Measurements from ENCODE around the gene CFAP58.

Gene CFAP58

DNA sequence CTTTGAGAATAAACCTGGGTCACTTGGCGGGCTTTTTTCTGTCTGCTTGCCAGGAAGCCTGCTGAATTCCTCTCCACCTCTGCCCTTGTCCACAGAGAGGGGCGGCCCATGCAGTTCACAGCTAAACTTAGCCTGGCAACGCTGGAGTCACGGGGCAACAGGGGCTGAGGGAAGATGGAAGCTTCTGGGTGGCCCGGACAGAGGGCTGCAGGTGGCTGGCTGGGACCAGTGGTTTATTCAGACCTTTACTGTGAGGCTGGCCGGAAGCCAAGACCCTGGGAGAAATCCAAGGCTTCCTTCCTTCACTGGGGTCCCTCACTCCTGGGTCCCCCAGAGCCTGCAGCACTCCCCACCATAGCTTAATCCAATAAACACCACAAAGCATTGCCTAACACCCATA, 32.4 kb upstream of the CFAP58 start:
- H3K27me3 Mint-ChIP-seq (ENCODE audit: low read depth): peaks cover 4% of the 10 kb centered on the region
- TF ChIP-seq, protein P1, sequence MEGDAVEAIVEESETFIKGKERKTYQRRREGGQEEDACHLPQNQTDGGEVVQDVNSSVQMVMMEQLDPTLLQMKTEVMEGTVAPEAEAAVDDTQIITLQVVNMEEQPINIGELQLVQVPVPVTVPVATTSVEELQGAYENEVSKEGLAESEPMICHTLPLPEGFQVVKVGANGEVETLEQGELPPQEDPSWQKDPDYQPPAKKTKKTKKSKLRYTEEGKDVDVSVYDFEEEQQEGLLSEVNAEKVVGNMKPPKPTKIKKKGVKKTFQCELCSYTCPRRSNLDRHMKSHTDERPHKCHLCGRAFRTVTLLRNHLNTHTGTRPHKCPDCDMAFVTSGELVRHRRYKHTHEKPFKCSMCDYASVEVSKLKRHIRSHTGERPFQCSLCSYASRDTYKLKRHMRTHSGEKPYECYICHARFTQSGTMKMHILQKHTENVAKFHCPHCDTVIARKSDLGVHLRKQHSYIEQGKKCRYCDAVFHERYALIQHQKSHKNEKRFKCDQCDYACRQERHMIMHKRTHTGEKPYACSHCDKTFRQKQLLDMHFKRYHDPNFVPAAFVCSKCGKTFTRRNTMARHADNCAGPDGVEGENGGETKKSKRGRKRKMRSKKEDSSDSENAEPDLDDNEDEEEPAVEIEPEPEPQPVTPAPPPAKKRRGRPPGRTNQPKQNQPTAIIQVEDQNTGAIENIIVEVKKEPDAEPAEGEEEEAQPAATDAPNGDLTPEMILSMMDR (IDR thresholded peaks at IDR 0.05; ENCODE audit: unreplicated experiment in 3 of 3): no peak
- peaks cover 24% of the 10 kb centered on the region for H3K36me3 Mint-ChIP-seq (ENCODE audit: low read depth)
- no peaks in the 10 kb centered on the region for H3K9me3 Mint-ChIP-seq
- peak overlapping the region in 2 of 3 experiments; percentile 46 to 58 for H3K27ac Mint-ChIP-seq
- H3K4me3 Mint-ChIP-seq: no peak overlapping the region
- H3K4me1 Mint-ChIP-seq: peaks cover 69% of the 10 kb centered on the region

DNA sequence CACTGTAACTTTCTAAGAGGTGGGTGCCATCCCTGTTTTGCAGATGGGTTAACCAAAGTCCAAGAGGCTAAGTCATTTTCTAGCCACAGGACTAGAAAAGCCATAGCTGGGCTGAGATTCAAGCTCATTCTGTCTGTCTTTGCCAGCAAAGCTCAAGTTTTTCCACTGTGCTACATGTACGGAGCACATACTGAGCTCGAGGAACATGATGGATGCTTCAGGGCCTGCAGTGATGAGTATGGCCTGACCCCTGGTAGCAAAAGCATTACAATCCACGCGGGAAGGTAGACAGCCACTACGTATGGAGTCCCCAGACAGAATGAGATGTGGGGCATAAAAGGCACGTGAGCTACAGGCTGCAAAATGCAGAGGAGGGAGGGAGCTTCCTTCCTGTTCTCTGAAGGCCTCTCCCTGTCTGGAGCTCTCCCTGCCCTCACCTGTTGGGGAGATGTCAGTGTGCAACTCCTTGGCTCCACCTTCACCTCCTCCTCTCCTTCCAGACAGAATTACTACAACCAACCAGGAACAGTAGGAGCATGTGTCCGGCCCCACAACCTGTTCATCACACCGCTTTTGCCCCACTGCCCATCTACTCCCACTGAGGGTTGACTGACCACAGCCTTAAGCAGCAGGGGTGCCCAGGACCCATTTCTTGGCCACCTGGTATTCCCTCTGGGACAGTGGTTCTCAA, 31.8 kb upstream of the CFAP58 start:
- H3K4me1 Mint-ChIP-seq: peaks cover 72% of the 10 kb centered on the region
- H3K4me3 Mint-ChIP-seq: no peak overlapping the region
- H3K27me3 Mint-ChIP-seq (ENCODE audit: low read depth): peaks cover 4% of the 10 kb centered on the region
- peaks cover 21% of the 10 kb centered on the region for H3K36me3 Mint-ChIP-seq (ENCODE audit: low read depth)
- H3K9me3 Mint-ChIP-seq: no peaks in the 10 kb centered on the region
- H3K27ac Mint-ChIP-seq: peak overlapping the region in 2 of 3 experiments; percentile 46 to 58
- TF ChIP-seq, protein P1 (IDR thresholded peaks at IDR 0.05; ENCODE audit: unreplicated experiment in 3 of 3): no peak

DNA sequence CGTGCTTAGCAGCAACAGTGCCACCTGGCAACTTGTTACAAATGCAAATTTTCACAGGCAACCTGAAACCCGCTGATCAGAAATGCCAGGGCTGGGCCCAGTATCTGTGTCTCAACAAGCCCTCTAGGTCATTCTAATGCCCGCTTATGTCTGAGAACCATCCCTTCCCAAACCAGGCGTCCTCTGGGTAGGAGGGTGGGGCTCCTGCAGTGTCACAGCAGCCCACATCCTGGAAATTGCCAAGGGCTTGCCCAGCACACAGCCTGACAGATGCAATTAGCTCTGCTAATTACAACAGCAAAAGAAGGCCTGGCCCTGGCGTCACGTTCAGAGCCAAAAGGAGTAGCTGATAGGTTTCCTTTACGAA, 31.2 kb upstream of the CFAP58 start:
- Mint-ChIP-seq H3K36me3 (ENCODE audit: low read depth) (peaks cover 16% of the 10 kb centered on the region), H3K27ac (peak overlapping the region in 1 of 3 experiments; percentile 31), H3K4me1 (peaks cover 72% of the 10 kb centered on the region), H3K4me3 (no peak overlapping the region), H3K9me3 (no peaks in the 10 kb centered on the region), H3K27me3 (ENCODE audit: low read depth) (peaks cover 4% of the 10 kb centered on the region)
- TF ChIP-seq, protein P1 (IDR thresholded peaks at IDR 0.05; ENCODE audit: unreplicated experiment in 3 of 3): no peak

DNA sequence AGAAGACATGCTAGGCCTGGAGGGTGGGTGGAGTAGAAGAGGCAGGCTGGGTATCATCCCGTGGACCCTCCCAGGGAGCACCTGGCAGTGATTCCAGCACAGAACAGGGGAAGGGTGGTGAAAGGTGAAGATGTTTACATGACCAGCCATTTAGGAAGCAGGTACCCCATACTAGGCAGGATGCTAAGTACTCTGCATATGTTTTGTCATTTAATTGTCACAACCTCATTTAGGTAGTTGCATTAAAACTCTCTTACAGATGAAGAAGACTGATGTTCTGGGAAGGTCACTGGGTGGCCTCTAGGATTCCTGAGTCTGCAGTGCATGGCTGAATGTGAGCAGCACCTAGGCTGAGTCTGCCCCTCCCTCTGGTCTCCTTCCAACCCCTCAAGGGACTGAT, 30.5 kb upstream of the CFAP58 start:
- Mint-ChIP-seq H3K9me3 (no peaks in the 10 kb centered on the region), H3K4me1 (peaks cover 71% of the 10 kb centered on the region), H3K27me3 (ENCODE audit: low read depth) (peaks cover 4% of the 10 kb centered on the region), H3K4me3 (no peak overlapping the region), H3K27ac (peak overlapping the region; percentile 31 to 55 (median 35)), H3K36me3 (ENCODE audit: low read depth) (peaks cover 9% of the 10 kb centered on the region)
- TF ChIP-seq, protein P1 (IDR thresholded peaks at IDR 0.05; ENCODE audit: unreplicated experiment in 3 of 3): no peak

DNA sequence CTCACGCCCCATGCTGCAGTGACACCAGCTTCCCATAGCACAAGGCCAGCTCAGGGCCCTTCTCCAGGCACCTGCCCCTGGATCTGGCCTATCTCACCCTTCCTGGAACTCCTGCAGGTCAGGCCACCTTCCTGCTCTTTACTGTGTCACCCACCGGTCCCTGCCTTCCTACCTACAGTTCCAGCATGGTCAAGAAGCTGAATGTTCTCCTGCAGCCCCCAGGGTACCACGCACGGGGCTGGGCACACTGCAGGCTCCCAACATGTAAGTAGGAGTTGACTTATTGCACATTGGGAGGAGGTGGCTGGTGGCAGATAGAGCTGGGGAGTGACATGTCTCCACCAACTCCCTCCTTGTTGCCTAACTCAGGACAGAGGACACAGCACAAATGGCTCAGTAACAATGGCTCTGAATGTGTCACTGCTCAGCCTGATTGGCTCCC, 29.9 kb upstream of the CFAP58 start:
- TF ChIP-seq, protein P1 (IDR thresholded peaks at IDR 0.05; ENCODE audit: unreplicated experiment in 3 of 3): no peak
- no peak overlapping the region for H3K27ac Mint-ChIP-seq
- no peaks in the 10 kb centered on the region for H3K9me3 Mint-ChIP-seq
- H3K4me1 Mint-ChIP-seq: peaks cover 77% of the 10 kb centered on the region
- H3K27me3 Mint-ChIP-seq (ENCODE audit: low read depth): peaks cover 4% of the 10 kb centered on the region
- H3K4me3 Mint-ChIP-seq: no peak overlapping the region
- H3K36me3 Mint-ChIP-seq (ENCODE audit: low read depth): peaks cover 7% of the 10 kb centered on the region

DNA sequence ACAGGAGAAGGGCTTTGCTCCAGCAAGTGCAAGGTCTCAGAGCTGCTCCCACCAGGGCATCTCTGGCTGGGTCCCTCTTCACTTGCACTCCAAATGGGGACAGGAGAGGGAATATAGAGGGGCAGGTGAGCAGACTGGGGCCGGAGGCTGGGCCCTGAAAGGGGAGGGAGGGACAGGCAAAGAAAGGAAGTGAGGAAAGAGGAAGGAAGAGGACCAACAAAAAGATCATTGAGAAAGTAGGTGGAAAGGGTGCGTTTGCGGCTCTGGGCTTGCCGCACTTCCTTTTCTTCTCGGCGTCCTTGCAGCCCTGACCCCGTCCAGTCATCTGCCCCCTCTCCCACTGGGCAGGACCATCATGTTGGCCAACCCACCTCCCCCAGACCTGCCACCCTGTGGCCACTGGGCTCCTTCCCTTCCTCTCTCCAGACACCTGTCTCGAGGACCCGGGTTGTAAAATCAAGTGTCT, 29.4 kb upstream of the CFAP58 start:
- Mint-ChIP-seq H3K36me3 (ENCODE audit: low read depth) (peaks cover 7% of the 10 kb centered on the region), H3K9me3 (no peaks in the 10 kb centered on the region), H3K4me1 (peaks cover 80% of the 10 kb centered on the region), H3K27me3 (ENCODE audit: low read depth) (peaks cover 4% of the 10 kb centered on the region), H3K27ac (no peak overlapping the region), H3K4me3 (no peak overlapping the region)
- TF ChIP-seq, protein P1 (IDR thresholded peaks at IDR 0.05; ENCODE audit: unreplicated experiment in 3 of 3): no peak

All from nephron (organoid).